GM10248 (cell line): ENCODE measurements around the gene CYP4A22.
"Not testable (repeated sequence)": the region's sequence is repeated elsewhere in the genome, so short reads cannot be mapped to it uniquely, and the experiment has no call there.

Experiments
- CTCF ChIA-PET: fragments of 300-600 bp; sonication (Branson Sonifier 250); formaldehyde crosslinking; extraction: SDS; loops from one replicate; lab custom pipeline; 2021; ENCODE audit warnings: antibody characterized with exemption; lab: Yijun Ruan, JAX
- POLR2A ChIA-PET: fragments of 350-650 bp; sonication (Branson Sonifier 250); formaldehyde crosslinking; extraction: SDS; loops from one replicate; lab custom pipeline; 2020; ENCODE audit warnings: antibody characterized with exemption; lab: Yijun Ruan, JAX
- DNase-seq: peaks from one replicate; pipeline ENCODE4 v3.0.0; 2012; ENCODE audit errors: extremely low spot score
- TF ChIP-seq, protein P1 (sequence below): IDR thresholded peaks from 2 replicates; pipeline ENCODE4 v1.5.1; 2012; ENCODE audit warnings: mild to moderate bottlenecking, low read depth; ENCODE audit errors: extremely low read depth, missing control alignments, control extremely low read depth

Gene CYP4A22

GRCh38 chr1:47189844-47190508, 52.7 kb downstream of the CYP4A22 start, which contains the start of gene PDZK1IP1:
Gene PDZK1IP1 (minus strand): TSS chr1:47190036. CDS start chr1:47189932, 104 bp downstream.
- TF ChIP-seq, protein P1, sequence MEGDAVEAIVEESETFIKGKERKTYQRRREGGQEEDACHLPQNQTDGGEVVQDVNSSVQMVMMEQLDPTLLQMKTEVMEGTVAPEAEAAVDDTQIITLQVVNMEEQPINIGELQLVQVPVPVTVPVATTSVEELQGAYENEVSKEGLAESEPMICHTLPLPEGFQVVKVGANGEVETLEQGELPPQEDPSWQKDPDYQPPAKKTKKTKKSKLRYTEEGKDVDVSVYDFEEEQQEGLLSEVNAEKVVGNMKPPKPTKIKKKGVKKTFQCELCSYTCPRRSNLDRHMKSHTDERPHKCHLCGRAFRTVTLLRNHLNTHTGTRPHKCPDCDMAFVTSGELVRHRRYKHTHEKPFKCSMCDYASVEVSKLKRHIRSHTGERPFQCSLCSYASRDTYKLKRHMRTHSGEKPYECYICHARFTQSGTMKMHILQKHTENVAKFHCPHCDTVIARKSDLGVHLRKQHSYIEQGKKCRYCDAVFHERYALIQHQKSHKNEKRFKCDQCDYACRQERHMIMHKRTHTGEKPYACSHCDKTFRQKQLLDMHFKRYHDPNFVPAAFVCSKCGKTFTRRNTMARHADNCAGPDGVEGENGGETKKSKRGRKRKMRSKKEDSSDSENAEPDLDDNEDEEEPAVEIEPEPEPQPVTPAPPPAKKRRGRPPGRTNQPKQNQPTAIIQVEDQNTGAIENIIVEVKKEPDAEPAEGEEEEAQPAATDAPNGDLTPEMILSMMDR, result no peak
- no peak for DNase-seq
- POLR2A ChIA-PET, result no interaction called here
- CTCF ChIA-PET, result interaction anchor here (1.3 to 6.8 kb wide), 5 partner anchors 10 to 536 kb away, joined by 4 to 192 read pairs (median 8); no protein-coding TSS in a partner anchor

DNA sequence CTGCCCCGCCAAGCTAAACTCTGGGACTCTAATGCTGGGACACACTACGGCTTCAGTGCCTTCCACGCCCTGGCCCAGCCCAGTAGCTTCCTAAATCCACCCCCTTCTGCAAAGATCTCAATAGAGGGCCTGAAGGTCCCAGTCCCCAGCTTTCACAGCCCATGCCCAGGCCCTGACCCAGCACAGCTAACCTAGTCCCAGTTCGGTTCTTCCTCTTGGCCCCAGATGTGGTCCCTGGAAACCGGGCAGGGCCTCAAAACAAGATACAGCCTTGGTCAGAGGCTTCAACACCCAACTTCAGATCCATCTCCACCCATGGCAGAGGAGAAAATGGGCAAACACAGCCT, 53.2 kb downstream of the CYP4A22 start:
- POLR2A ChIA-PET, result no interaction called here
- CTCF ChIA-PET, result interaction anchor here (1.3 to 6.8 kb wide), 4 partner anchors 10 to 536 kb away, joined by 4 to 192 read pairs (median 8); no protein-coding TSS in a partner anchor
- no peak for DNase-seq
- TF ChIP-seq, protein P1, result no peak

GRCh38 chr1:47190857-47191256, 53.6 kb downstream of the CYP4A22 start:
- ChIA-PET POLR2A (no interaction called here), CTCF (interaction anchor here (0.6 to 6.8 kb wide), 6 partner anchors 11 to 535 kb away, joined by 3 to 192 read pairs (median 6); no protein-coding TSS in a partner anchor)
- TF ChIP-seq, protein P1, result no peak
- no peak for DNase-seq

GRCh38 chr1:47191940-47192457, 54.8 kb downstream of the CYP4A22 start:
- TF ChIP-seq, protein P1, result no peak
- DNase-seq, result no peak
- ChIA-PET POLR2A (no interaction called here), CTCF (interaction anchor here (0.7 to 6.8 kb wide), 22 partner anchors 10 to 535 kb away, joined by 3 to 192 read pairs (median 8); no protein-coding TSS in a partner anchor)

GRCh38 chr1:47192458-47193384, 55.5 kb downstream of the CYP4A22 start:
- TF ChIP-seq, protein P1, result peak; percentile 98
- DNase-seq, result peak; percentile 79
- ChIA-PET POLR2A (interaction anchor here (0.5 kb wide), 1 partner anchor 148 kb away, joined by 3 read pairs; no protein-coding TSS in a partner anchor), CTCF (interaction anchor here (0.7 to 6.8 kb wide), 39 partner anchors 9 to 545 kb away, joined by 3 to 192 read pairs (median 5); partner anchors contain the start of gene FOXD2)

GRCh38 chr1:47193496-47193895, 56.3 kb downstream of the CYP4A22 start:
- DNase-seq, result not testable (repeated sequence)
- POLR2A ChIA-PET, result interaction anchor here (0.5 kb wide), 1 partner anchor 147 kb away, joined by 3 read pairs; no protein-coding TSS in a partner anchor
- CTCF ChIA-PET, result interaction anchor here (1.0 to 6.8 kb wide), 35 partner anchors 9 to 544 kb away, joined by 3 to 192 read pairs (median 7); partner anchors contain the start of gene FOXD2
